Vagina (tissue), 2 donors: ENCODE results near the gene CCNQ. TPM values are rescaled to one million over a fixed set of nuclear protein-coding genes. Genes with fewer than 3 reads are reported as not detected.

Experiments
- DNase-seq, 2 donors: peaks; one replicate each; pipeline ENCODE4 v3.0.0-alpha.2; 2017; ENCODE audit errors: extremely low spot score in 2 of 2
- H3K27ac ChIP-seq: fragments of 200-600 bp; sonication (generic); one replicate; pipeline ENCODE4 v1.5.1; 2019
- H3K27me3 ChIP-seq: fragments of 200-600 bp; sonication (generic); one replicate; pipeline ENCODE4 v1.5.1; 2019
- H3K36me3 ChIP-seq, 2 donors: fragments of 200-600 bp; sonication (generic); one replicate each; pipeline ENCODE4 v1.5.1; 2017 to 2019
- H3K4me1 ChIP-seq: fragments of 200-600 bp; sonication (generic); one replicate; pipeline ENCODE4 v1.5.1; 2019
- H3K4me3 ChIP-seq, 2 donors: fragments of 200-600 bp; sonication (generic); 1 replicate in 1 of 2; 2 replicates in 1 of 2; pipeline ENCODE4 v1.5.1; 2016 to 2019
- H3K9me3 ChIP-seq: fragments of 200-600 bp; sonication (generic); one replicate; pipeline ENCODE4 v1.5.1; 2019
- CTCF ChIP-seq, 3 experiments: fragments of 450-650 bp in 2 of 3; fragments of 200-600 bp in 1 of 3; sonication (generic) in 1 of 3; IDR thresholded peaks; one replicate each; pipeline ENCODE4 v1.5.1; 2017 to 2019; ENCODE audit warnings: antibody characterized with exemption in 3 of 3, mild to moderate bottlenecking in 2 of 3, moderate library complexity in 2 of 3
- POLR2A ChIP-seq, 2 donors: fragments of 450-650 bp; IDR thresholded peaks; one replicate each; pipeline ENCODE4 v1.6.1; 2017; ENCODE audit warnings: antibody characterized with exemption in 2 of 2, mild to moderate bottlenecking in 2 of 2, moderate library complexity in 2 of 2
- POLR2AphosphoS5 ChIP-seq, 2 donors: sonication (generic); formaldehyde crosslinking; IDR thresholded peaks; one replicate each; pipeline ENCODE4 v1.9.0; 2017; ENCODE audit warnings: antibody characterized with exemption in 2 of 2, mild to moderate bottlenecking in 2 of 2, low read depth in 1 of 2; ENCODE audit not compliant: insufficient read depth in 1 of 2
- intact Hi-C: fragments of 100-400 bp; cut with DNase I; formaldehyde crosslinking; loops from one replicate; pipeline ENCODE4 v1.15.1; 2023
- total RNA-seq: library from RNA; depleted of rRNA; stranded (reverse); fragments of >200 nt; gene quantifications from one replicate; pipeline ENCODE4 v1.2.3, GENCODE V29; 2016

The CCNQ gene
- total RNA-seq, 1 donor from 2014 or later, result 31.2 TPM

- DNase-seq, result no peak
- TF ChIP-seq POLR2A (IDR thresholded peaks at IDR 0.05) (no peak), POLR2AphosphoS5 (IDR thresholded peaks at IDR 0.05; ENCODE audit: insufficient read depth in 1 of 2, low read depth in 1 of 2) (no peak), CTCF (IDR thresholded peaks at IDR 0.05) (no peak)
- intact Hi-C loops, result no loop called here
- H3K27ac ChIP-seq, result no peak overlapping the region
- H3K27me3 ChIP-seq, result peaks cover 4% of the 10 kb centered on the region
- H3K4me3 ChIP-seq, result peak overlapping the region in 1 of 2 donors; percentile 24
- H3K9me3 ChIP-seq, result no peaks in the 10 kb centered on the region
- peaks cover 7% of the 10 kb centered on the region for H3K4me1 ChIP-seq
- H3K36me3 ChIP-seq, result no peaks in the 10 kb centered on the region
Observed at GRCh38 chrX:153642051-153642654, 43.2 kb upstream of the CCNQ start.

GRCh38 chrX:153641627-153642026 lies 42.7 kb upstream of the CCNQ start:
- Histone ChIP-seq H3K36me3 (no peaks in the 10 kb centered on the region), H3K4me3 (peak overlapping the region in 1 of 2 donors; percentile 24), H3K27ac (no peak overlapping the region), H3K4me1 (peaks cover 7% of the 10 kb centered on the region), H3K27me3 (peaks cover 4% of the 10 kb centered on the region), H3K9me3 (no peaks in the 10 kb centered on the region)
- no peak for DNase-seq
- intact Hi-C loops, result no loop called here
- TF ChIP-seq POLR2A (IDR thresholded peaks at IDR 0.05), result no peak
- TF ChIP-seq POLR2AphosphoS5 (IDR thresholded peaks at IDR 0.05; ENCODE audit: insufficient read depth in 1 of 2, low read depth in 1 of 2), result no peak
- TF ChIP-seq CTCF (IDR thresholded peaks at IDR 0.05), result no peak

DNA sequence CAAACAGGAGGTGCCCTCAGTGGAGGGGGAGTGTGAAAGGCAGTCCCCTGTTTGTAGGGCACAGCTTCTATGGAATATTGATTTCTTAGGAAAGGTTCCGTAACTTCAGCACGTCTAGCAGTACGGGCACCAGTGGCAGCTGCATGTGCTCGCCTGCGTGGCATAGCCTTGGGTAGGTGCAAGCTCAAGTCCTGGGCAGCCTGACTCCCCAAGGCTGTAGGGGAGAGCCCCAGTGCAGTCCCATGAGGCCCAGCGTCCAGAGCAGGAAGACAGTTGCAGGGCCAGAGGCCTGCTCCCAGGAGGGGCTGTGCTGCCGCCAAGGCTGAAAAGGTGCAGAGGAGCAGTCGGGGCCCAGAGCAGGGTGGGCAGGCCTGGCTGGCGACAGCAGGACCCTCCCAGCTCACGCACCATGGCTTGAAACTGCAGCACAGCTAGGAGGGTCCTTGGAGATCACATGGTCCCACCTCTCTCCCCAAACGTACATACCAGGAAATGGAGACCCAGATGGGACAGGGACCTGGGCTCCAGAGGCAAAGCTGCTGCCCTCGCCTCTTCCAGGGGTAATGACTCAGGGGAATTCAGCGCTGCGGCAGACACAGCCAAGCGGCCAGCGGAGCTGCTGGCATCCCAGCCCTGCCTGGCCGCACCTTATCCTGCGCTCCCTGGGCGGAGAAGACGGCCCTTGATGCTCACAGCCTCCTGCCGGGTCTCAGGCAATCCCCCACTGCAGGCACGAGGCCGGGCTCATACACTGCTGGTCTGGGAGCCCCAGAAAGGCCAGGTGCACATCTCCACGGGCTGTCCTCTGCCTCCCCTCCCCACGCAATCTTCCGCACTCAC lies 42.0 kb upstream of the CCNQ start:
- intact Hi-C loops, result no loop called here
- Histone ChIP-seq H3K9me3 (no peaks in the 10 kb centered on the region), H3K27me3 (peaks cover 4% of the 10 kb centered on the region), H3K4me1 (peaks cover 7% of the 10 kb centered on the region), H3K36me3 (no peaks in the 10 kb centered on the region), H3K27ac (no peak overlapping the region), H3K4me3 (no peak overlapping the region)
- peak in 1 of 2 donors; percentile 77 for DNase-seq
- no peak for TF ChIP-seq POLR2AphosphoS5 (IDR thresholded peaks at IDR 0.05; ENCODE audit: insufficient read depth in 1 of 2, low read depth in 1 of 2)
- TF ChIP-seq POLR2A (IDR thresholded peaks at IDR 0.05), result no peak
- no peak for TF ChIP-seq CTCF (IDR thresholded peaks at IDR 0.05)

GRCh38 chrX:153640045-153640686 lies 41.2 kb upstream of the CCNQ start:
- H3K4me1 ChIP-seq, result peaks cover 7% of the 10 kb centered on the region
- H3K9me3 ChIP-seq, result no peaks in the 10 kb centered on the region
- no peak overlapping the region for H3K27ac ChIP-seq
- H3K27me3 ChIP-seq, result peaks cover 3% of the 10 kb centered on the region
- no peak for DNase-seq
- TF ChIP-seq POLR2A (IDR thresholded peaks at IDR 0.05) (no peak), CTCF (IDR thresholded peaks at IDR 0.05) (no peak), POLR2AphosphoS5 (IDR thresholded peaks at IDR 0.05; ENCODE audit: insufficient read depth in 1 of 2, low read depth in 1 of 2) (no peak)
- H3K4me3 ChIP-seq, result no peak overlapping the region
- H3K36me3 ChIP-seq, result no peaks in the 10 kb centered on the region
- intact Hi-C loops, result no loop called here
